GM23248 (cell line): ENCODE measurements around the gene IGFBP4.

Source experiments
- EZH2 ChIP-seq: fragments of 200-600 bp; sonication (generic); IDR thresholded peaks from 2 replicates; pipeline ENCODE4 v1.6.1; 2018; ENCODE audit warnings: antibody characterized with exemption, mild to moderate bottlenecking; ENCODE audit not compliant: insufficient read depth, poor library complexity, severe bottlenecking
- EZH2phosphoT487 ChIP-seq: fragments of 200-600 bp; sonication (generic); IDR thresholded peaks from 2 replicates; pipeline ENCODE4 v1.6.1; 2018; ENCODE audit warnings: antibody characterized with exemption, moderate library complexity, mild to moderate bottlenecking, low read depth; ENCODE audit not compliant: insufficient read depth

DNA sequence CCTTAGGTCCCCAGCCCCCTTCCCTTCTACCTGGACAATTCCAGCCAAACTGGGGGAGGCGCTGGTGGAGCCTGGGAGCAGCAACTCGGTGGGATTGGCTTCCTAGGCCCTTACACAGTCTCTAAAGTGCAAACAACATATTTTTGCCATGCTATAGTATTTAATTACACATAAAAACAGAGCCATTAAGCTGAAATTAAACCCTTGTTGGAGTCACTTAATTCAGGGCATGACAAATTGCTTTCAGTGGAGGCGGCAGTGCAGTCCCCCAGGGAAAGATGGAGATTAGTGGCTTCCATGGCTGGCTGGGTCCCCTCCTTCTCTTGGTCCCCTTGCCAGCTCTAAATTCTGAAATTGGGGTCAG is 17.3 kb downstream of the IGFBP4 start:
- TF ChIP-seq EZH2 (no peak), EZH2phosphoT487 (no peak)
